Activated CD8-positive, alpha-beta memory T cell treated with anti-CD3 and anti-CD28 coated beads, Interleukin-2, amount 10 ng/mL, durations not matched to agents 7 days and 5 days (primary cell): ENCODE measurements around the gene PTPN4. TPM values are rescaled to one million over a fixed set of nuclear protein-coding genes. Genes with fewer than 3 reads are reported as not detected.
"Not testable (repeated sequence)": the region's sequence is repeated elsewhere in the genome, so short reads cannot be mapped to it uniquely, and the experiment has no call there.

Experiments used
- ATAC-seq: fragments of 150-1000 bp; cut with Tn5 transposase; one replicate; pipeline ENCODE4 v1.10.0; 2021; ENCODE audit warnings: moderate library complexity
- CTCF ChIA-PET: fragments of 350-600 bp; sonication (Branson Sonifier 250); formaldehyde crosslinking; loops from one replicate; lab custom pipeline; 2021; ENCODE audit warnings: antibody characterized with exemption; lab: Charles Lee
- DNase-seq: peaks from one replicate; pipeline ENCODE4 v3.0.0-alpha.2; 2020
- H3K27ac Mint-ChIP-seq: one replicate; pipeline ENCODE4 v1.8.0; 2021; ENCODE audit warnings: mild to moderate bottlenecking, mixed read lengths
- H3K27me3 Mint-ChIP-seq: one replicate; pipeline ENCODE4 v1.8.0; 2021; ENCODE audit warnings: mixed read lengths
- H3K36me3 Mint-ChIP-seq: one replicate; pipeline ENCODE4 v1.8.0; 2021; ENCODE audit warnings: mild to moderate bottlenecking, mixed read lengths
- H3K4me1 Mint-ChIP-seq: one replicate; pipeline ENCODE4 v1.8.0; 2021; ENCODE audit warnings: mixed read lengths
- H3K4me3 Mint-ChIP-seq: one replicate; pipeline ENCODE4 v1.8.0; 2021; ENCODE audit warnings: mild to moderate bottlenecking, moderate library complexity, mixed read lengths
- H3K9me3 Mint-ChIP-seq: one replicate; pipeline ENCODE4 v1.8.0; 2022; ENCODE audit warnings: low read depth, mixed read lengths
- total RNA-seq, 2 experiments: library from RNA; stranded (reverse); gene quantifications; one replicate each; pipeline ENCODE4 v1.2.3, GENCODE V29; 2021

Gene PTPN4
- total RNA-seq, 2 experiments from 2014 or later, result 76.4 to 92.2 TPM

DNA sequence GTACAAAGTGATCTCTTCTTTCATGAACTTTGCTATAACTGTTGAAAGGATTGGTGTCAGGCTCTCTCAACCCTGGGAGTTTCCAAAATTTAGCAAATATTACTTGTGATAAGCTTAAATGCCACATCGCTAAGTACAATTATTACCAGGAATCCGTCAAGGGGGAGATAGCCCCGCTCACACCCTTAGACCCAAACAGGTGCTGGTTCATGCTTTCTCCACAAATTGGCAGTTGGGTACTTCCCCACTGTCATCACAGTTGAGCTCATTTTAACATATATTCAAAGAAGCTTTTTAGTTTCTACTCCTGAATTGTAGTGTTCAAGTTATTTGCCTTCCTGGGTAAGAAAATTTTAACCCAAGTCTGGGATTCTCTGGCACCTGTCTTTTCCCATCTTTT is 223.4 kb downstream of the PTPN4 start:
- Mint-ChIP-seq H3K36me3 (peaks cover 6% of the 10 kb centered on the region), H3K9me3 (no peaks in the 10 kb centered on the region), H3K27ac (no peak overlapping the region), H3K4me3 (no peak overlapping the region), H3K27me3 (no peaks in the 10 kb centered on the region), H3K4me1 (no peaks in the 10 kb centered on the region)
- ATAC-seq (no peak), DNase-seq (no peak)
- CTCF ChIA-PET, result interaction anchor here (1.1 kb wide), 2 partner anchors 12 to 280 kb away, joined by 3 read pairs; no protein-coding TSS in a partner anchor

DNA sequence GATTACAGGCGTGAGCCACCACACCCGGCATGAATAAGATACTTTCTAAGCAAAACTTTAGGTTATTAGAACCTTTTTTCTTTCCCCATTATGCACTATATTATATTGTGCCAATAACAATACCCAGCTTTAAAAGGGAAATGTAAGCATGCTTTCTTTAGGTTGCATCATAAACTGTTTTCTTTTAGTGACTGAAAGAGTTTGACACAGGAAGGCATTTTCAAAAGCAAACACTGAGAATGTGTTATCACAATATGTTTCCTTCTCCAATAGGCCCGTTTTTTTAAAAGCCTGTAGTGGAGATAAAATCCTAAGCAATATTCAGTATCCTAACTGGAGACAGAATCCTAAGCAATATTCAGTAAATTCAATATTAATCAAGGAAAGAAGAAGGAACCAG is 236.4 kb downstream of the PTPN4 start:
- Mint-ChIP-seq H3K9me3 (no peaks in the 10 kb centered on the region), H3K27ac (no peak overlapping the region), H3K4me3 (no peak overlapping the region), H3K27me3 (peaks cover 9% of the 10 kb centered on the region), H3K36me3 (no peaks in the 10 kb centered on the region), H3K4me1 (no peaks in the 10 kb centered on the region)
- DNase-seq (no peak), ATAC-seq (no peak)
- CTCF ChIA-PET, result no interaction called here

DNA sequence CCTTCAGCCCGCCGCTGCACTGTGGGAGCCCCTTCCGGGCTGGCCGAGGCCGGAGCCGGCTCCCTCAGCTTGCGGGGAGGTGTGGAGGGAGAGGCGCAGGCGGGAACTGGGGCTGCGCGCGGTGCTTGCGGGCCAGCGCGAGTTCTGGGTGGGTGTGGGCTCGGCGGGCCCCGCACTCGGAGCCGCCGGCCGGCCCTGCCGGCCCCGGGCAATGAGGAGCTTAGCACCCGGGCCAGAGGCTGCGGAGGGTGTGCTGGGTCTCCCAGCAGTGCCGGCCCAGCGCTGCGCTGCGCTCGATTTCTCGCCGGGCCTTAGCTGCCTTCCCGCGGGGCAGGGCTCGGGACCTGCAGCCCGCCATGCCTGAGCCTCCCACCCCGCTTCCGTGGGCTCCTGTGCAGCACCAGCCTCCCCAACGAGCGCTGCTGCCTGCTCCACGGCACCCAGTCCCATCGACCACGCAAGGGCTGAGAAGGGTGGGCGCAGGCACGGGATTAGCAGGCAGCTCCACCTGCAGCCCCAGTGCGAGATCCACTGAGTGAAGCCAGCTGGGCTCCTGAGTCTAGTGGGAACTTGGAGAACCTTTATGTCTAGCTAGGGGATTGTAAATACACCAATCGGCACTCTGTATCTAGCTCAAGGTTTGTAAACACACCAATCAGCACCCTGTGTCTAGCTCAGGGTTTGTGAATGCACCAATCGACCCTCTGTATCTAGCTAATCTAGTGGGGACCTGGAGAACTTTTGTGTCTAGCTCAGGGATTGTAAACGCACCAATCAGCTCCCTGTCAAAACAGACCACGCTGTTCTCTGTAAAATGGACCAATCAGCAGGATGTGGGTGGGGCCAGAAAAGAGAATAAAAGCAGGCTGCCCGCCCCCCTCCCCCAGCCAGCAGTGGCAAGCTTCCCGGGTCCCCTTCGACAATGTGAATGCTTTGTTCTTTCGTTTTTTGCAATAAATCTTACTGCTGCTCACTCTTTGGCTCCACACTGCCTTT is 237.5 kb downstream of the PTPN4 start:
- not testable (repeated sequence) for H3K4me1 Mint-ChIP-seq, H3K9me3 Mint-ChIP-seq, H3K4me3 Mint-ChIP-seq, H3K36me3 Mint-ChIP-seq, DNase-seq, H3K27ac Mint-ChIP-seq, ATAC-seq, H3K27me3 Mint-ChIP-seq
- CTCF ChIA-PET, result interaction anchor here (0.6 to 0.7 kb wide), 2 partner anchors 13 to 244 kb away, joined by 3 read pairs; no protein-coding TSS in a partner anchor

DNA sequence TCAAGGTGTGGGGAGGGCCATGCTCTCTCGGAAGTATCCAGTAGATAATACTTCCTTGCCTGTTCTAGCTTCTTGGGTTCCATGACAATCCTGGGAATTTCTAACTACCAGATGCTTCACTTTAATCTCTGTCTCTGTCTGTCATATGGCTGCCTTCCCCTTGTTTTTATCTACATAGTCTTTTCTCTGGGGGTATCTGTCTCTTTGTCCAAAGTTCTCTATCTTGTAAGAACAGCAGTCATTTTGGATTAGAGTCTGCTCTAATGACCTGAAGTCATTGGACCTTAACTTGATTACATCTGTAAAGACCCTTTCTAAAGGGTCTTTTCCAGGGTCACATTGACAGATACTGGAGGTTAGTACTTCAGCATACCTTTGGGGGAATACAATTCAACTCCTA is 241.7 kb downstream of the PTPN4 start:
- Mint-ChIP-seq H3K9me3 (no peaks in the 10 kb centered on the region), H3K4me3 (no peak overlapping the region), H3K27ac (no peak overlapping the region), H3K4me1 (peaks cover 2% of the 10 kb centered on the region), H3K27me3 (peaks cover 9% of the 10 kb centered on the region), H3K36me3 (no peaks in the 10 kb centered on the region)
- ATAC-seq (no peak), DNase-seq (no peak)
- CTCF ChIA-PET, result no interaction called here

DNA sequence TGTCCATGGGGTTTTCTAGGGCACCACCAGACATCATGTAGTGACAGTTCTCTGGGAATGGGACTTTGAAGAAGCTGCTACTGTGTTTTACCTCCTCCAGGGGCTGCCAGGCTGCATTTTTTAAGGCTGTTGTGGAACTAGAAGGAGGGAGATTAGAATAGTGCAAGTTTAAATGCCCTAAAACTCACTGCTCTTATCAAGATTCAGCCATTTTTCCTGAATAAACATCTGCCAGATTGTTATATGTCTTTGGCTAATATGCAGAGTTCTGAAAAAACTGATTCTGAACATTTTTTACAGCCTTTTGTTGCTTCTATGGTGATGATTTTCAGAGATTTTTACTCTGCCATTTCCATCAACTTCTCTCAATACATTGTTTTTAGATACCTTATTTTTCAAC is 244.5 kb downstream of the PTPN4 start:
- no peak overlapping the region for H3K4me3 Mint-ChIP-seq
- CTCF ChIA-PET, result interaction anchor here (0.7 kb wide), 1 partner anchor 186 kb away, joined by 3 read pairs; no protein-coding TSS in a partner anchor
- H3K9me3 Mint-ChIP-seq, result no peaks in the 10 kb centered on the region
- H3K27me3 Mint-ChIP-seq, result no peaks in the 10 kb centered on the region
- H3K27ac Mint-ChIP-seq, result no peak overlapping the region
- no peaks in the 10 kb centered on the region for H3K36me3 Mint-ChIP-seq
- DNase-seq, result no peak
- H3K4me1 Mint-ChIP-seq, result peaks cover 4% of the 10 kb centered on the region
- no peak for ATAC-seq

DNA sequence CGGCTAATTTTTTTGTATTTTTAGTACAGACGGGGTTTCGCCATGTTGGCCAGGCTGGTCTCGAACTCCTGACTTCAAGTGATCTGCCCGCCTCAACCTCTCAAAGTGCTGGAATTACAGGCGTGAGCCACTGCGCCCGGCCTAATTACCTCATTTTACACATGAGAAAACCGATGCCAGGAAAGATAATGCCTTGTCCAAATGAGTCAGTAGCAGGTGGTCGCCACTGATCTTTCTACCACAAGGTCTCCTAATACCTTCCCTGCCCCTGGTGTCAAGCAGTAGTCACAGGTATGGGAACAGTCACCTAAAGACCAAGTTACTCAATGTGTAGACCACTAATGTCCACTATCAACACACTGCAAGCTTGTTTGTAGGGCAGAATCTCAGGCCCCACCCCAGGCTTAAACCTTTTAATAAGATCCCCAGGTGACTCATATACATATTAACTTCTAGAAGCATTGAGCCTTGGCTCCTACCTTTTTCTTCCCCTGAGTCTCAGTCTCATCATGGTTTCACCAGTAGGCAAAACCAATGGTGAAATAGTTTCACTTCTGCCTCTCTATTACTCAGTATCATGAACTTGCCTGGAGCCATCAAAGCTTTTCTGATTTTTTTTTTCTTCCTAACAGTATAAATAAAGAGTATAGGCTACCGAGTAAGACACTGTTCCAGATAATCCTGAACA is 246.3 kb downstream of the PTPN4 start:
- no peaks in the 10 kb centered on the region for H3K27me3 Mint-ChIP-seq
- no peak overlapping the region for H3K4me3 Mint-ChIP-seq
- H3K9me3 Mint-ChIP-seq, result no peaks in the 10 kb centered on the region
- peaks cover 4% of the 10 kb centered on the region for H3K4me1 Mint-ChIP-seq
- H3K27ac Mint-ChIP-seq, result no peak overlapping the region
- ATAC-seq (no peak), DNase-seq (no peak)
- no peaks in the 10 kb centered on the region for H3K36me3 Mint-ChIP-seq
- CTCF ChIA-PET, result no interaction called here

DNA sequence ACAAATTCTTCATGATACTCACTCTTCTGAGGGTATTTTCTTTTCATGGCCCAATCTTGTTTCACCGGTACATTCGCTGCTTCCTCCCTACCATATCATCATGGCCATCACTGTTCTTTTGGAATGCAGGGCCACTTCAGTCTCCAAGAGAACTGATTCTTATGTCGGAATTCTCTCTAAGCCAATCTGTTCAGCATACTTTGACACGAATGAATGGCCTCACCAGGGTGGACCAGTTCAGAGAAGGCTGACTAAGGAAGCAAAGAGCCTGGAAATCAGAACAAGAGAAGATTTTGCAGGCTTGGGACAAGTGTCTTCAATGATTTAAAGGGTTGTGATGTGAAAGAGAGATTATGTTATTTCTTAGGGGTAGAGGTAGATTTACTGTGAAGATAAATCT is 248.1 kb downstream of the PTPN4 start:
- no peaks in the 10 kb centered on the region for H3K27me3 Mint-ChIP-seq
- CTCF ChIA-PET, result no interaction called here
- no peaks in the 10 kb centered on the region for H3K9me3 Mint-ChIP-seq
- H3K4me1 Mint-ChIP-seq, result peaks cover 10% of the 10 kb centered on the region
- H3K4me3 Mint-ChIP-seq, result no peak overlapping the region
- no peak overlapping the region for H3K27ac Mint-ChIP-seq
- H3K36me3 Mint-ChIP-seq, result no peaks in the 10 kb centered on the region
- no peak for DNase-seq
- no peak for ATAC-seq

DNA sequence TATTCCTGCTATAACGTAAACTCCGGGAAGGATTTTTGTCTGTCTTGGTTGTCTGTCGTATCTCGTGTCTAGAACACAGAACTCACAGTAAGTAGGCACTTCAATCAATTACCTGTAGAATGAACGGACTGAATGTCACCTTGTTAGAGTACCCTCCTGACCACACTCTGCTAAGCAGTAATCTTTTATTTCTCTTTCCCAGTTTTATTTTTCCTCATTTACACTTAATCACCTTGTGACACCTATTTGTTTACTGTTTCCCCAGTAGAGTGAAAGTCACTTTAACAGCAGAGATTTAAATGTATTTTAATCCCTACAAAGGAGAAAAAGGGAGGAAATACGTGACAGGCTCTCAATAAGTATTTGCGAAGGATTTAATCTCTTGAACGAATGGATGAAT is 252.6 kb downstream of the PTPN4 start:
- DNase-seq, result no peak

DNA sequence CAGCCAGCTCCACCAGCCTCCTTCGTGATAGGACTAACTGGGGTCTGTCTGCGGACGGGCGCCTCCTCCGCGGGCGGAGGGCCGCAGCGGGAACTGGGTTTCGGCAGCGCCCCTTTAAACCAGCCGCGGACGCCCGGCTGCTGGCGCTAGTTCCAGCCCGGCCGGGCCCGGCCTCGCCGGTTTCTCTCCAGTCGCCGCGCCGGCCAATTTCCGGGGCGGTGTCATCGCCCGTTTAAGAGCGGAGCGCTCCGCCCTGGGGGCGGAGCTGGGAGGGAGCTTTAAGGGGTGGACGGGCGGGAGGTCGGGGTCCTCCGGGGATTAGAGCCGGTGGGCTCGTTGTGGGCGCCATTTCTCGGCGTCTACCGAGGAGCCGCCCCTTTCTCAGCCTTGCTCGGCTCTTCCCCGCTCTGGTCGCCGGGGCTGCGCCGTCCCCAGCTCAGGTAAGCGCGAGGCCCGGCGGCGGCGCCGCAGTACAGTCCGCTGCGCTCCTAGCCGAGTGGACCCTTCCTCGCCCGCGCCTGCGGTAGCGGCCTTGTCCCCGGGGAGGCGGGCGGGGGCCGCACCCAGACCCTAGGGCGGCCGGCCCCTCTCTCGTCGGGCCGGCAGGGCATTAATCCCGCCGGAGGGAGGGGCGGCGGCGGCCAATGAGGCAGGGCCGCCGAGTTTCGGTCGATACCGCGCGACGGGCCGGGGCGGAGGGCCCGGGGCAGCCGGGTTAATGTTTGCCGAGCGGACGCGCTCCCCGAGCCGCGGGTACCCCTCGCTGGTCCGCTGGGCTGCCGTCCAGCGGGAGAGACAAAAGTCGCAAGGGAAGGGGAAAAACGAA is 253.3 kb downstream of the PTPN4 start, which contains the start of gene EPB41L5:
EPB41L5 (plus strand) TSS at position 307 of the 826 bp plus-strand sequence. CDS start 6,008 bp downstream, outside the sequence.
- Mint-ChIP-seq H3K27ac (no peak within 1 kb of the TSS), H3K4me3 (peak within 1 kb of the TSS; percentile 76), H3K4me1 (peaks cover 13% of the 10 kb centered on the region), H3K27me3 (peaks cover 8% of the 10 kb centered on the region), H3K36me3 (no peaks in the 10 kb centered on the region), H3K9me3 (no peaks in the 10 kb centered on the region)
- DNase-seq, result peak; percentile 89
- peak; percentile 98 for ATAC-seq
- CTCF ChIA-PET, result interaction anchor here (0.9 to 2.3 kb wide), 4 partner anchors 13 to 310 kb away, joined by 3 to 19 read pairs (median 3); no protein-coding TSS in a partner anchor

More for the DNA sequence above, 252.6 kb downstream of the PTPN4 start:
- CTCF ChIA-PET, result interaction anchor here (0.9 to 2.3 kb wide), 4 partner anchors 13 to 309 kb away, joined by 3 to 19 read pairs (median 3); no protein-coding TSS in a partner anchor
- Mint-ChIP-seq H3K27me3 (peaks cover 8% of the 10 kb centered on the region), H3K4me3 (peak overlapping the region; percentile 53), H3K36me3 (no peaks in the 10 kb centered on the region), H3K4me1 (peaks cover 13% of the 10 kb centered on the region), H3K9me3 (no peaks in the 10 kb centered on the region), H3K27ac (no peak overlapping the region)
- ATAC-seq, result no peak

DNA sequence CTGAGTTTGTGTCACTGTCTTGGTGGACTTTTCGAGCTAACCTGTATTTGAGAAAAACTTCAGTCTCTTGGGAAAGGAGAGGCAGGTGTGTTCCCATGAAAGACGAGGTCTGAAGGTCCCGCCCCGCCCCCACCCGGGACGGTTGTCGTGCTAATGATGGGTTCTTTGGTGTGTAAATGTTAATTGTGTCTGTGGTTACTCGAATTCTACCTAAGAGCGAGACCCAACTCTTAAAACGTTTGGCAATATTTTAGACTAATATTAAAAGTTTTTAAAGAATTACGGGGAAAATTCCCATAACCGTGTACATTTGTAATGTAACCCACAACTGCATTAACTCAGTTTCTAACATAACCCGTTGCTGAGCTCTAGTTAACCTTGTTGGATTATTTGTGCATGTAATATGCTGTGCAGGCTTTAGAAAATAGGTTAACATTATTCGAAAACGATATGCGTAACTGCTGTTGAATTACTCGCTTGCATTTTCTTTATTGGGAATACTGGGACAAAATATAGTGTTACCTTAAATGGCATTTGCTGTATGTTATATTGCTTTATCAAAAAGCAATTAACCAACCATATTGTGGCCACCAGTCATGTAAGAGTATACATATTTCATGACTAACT is 254.0 kb downstream of the PTPN4 start:
- CTCF ChIA-PET, result interaction anchor here (2.3 kb wide), 1 partner anchor 162 kb away, joined by 19 read pairs; no protein-coding TSS in a partner anchor
- H3K27me3 Mint-ChIP-seq, result peaks cover 8% of the 10 kb centered on the region
- H3K27ac Mint-ChIP-seq, result no peak overlapping the region
- H3K9me3 Mint-ChIP-seq, result no peaks in the 10 kb centered on the region
- H3K36me3 Mint-ChIP-seq, result no peaks in the 10 kb centered on the region
- DNase-seq, result no peak
- H3K4me3 Mint-ChIP-seq, result peak overlapping the region; percentile 76
- ATAC-seq, result no peak
- peaks cover 13% of the 10 kb centered on the region for H3K4me1 Mint-ChIP-seq

DNA sequence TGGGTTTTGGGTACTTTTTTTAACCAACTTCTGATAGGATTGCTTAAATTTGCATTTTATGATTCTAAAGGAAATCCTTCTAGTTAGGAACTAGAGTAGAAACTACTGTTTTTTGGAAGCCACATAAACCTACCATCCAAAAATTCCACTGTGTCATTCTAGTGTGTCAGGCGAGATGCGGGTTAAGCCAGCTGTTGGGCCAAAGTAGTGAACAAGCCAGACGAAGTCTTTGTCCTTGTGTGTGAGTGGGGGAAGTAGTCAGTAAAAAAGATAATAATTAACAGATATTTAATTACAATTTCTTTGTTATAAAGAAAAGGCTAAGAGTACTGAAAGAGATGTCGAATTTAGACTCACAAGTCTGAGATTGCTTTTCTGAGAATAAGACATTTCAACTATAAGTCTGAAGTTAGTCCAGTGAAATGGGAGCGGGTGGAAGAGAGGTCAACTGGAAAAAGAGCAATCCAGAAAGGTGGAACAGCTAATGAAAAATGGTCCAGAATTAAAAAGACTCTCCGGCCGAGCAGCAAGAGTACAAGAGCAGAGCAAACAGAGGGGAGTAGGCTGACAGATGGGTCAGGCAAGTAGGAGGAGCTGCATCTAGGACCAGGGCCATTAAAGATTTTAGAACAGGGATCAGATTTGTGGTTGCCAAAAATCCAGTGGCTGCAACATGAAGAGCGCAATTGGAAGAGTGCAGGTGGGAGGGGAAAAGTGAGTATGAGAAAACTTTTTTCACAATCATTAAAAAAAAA is 254.7 kb downstream of the PTPN4 start:
- Mint-ChIP-seq H3K27me3 (peaks cover 8% of the 10 kb centered on the region), H3K4me1 (peaks cover 13% of the 10 kb centered on the region), H3K36me3 (no peaks in the 10 kb centered on the region), H3K9me3 (no peaks in the 10 kb centered on the region), H3K27ac (no peak overlapping the region), H3K4me3 (peak overlapping the region; percentile 58)
- CTCF ChIA-PET, result interaction anchor here (2.3 kb wide), 1 partner anchor 161 kb away, joined by 19 read pairs; no protein-coding TSS in a partner anchor
- no peak for DNase-seq
- ATAC-seq, result no peak

DNA sequence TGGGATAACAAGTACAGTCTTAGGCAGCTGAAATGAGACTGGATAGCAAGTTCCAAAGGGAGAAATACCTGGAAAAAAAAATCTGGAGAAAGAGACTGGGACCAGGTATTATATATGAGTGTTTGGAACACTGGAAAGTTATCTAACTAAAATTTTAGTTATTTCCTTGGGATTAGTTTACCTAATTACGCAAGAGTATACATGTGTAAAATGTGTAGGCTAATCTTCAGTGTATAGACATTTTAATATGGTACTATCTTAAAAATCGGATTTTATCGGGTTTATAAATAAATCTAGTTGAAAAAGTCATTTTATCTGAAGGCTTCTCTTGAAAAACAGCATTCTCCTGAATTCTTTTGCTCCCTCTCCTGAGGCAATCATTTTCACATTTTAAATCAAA is 257.1 kb downstream of the PTPN4 start:
- no peak overlapping the region for H3K27ac Mint-ChIP-seq
- H3K27me3 Mint-ChIP-seq, result peaks cover 8% of the 10 kb centered on the region
- CTCF ChIA-PET, result no interaction called here
- no peaks in the 10 kb centered on the region for H3K36me3 Mint-ChIP-seq
- ATAC-seq (no peak), DNase-seq (no peak)
- peaks cover 13% of the 10 kb centered on the region for H3K4me1 Mint-ChIP-seq
- H3K9me3 Mint-ChIP-seq, result no peaks in the 10 kb centered on the region
- no peak overlapping the region for H3K4me3 Mint-ChIP-seq
